HG03342 (cell line): ENCODE results near the gene LRRTM4.
A peak's percentile ranks its signal among the peaks of the same experiment; 100 is the strongest.

Experiments used
- ATAC-seq: cut with Tn5 transposase; IDR thresholded peaks from one replicate; pipeline ENCODE4 v1.9.1; 2021; ENCODE audit warnings: mild to moderate bottlenecking, moderate library complexity; ENCODE audit not compliant: unreplicated experiment

Gene LRRTM4

GRCh38 chr2:77007686-77008085 is 514.5 kb downstream of the LRRTM4 start:
- no peak for ATAC-seq

GRCh38 chr2:77005522-77005921 is 516.7 kb downstream of the LRRTM4 start:
- no peak for ATAC-seq

- ATAC-seq, result no peak
These were observed 520.3 kb downstream of the LRRTM4 start for GRCh38 chr2:77001895-77002294.

GRCh38 chr2:76998704-76999103 is 523.5 kb downstream of the LRRTM4 start:
- ATAC-seq, result no peak

GRCh38 chr2:76998152-76998551 is 524.0 kb downstream of the LRRTM4 start:
- no peak for ATAC-seq

GRCh38 chr2:76997296-76997695 is 524.9 kb downstream of the LRRTM4 start:
- ATAC-seq, result no peak

GRCh38 chr2:76985387-76986136 is 536.6 kb downstream of the LRRTM4 start:
- ATAC-seq, result no peak

- no peak for ATAC-seq
These were observed 537.8 kb downstream of the LRRTM4 start for GRCh38 chr2:76984359-76984758.

- no peak for ATAC-seq
These were observed 541.9 kb downstream of the LRRTM4 start for GRCh38 chr2:76980067-76980787.

GRCh38 chr2:76977846-76978727 is 544.1 kb downstream of the LRRTM4 start:
- no peak for ATAC-seq

GRCh38 chr2:76975752-76976151 is 546.4 kb downstream of the LRRTM4 start:
- no peak for ATAC-seq

- no peak for ATAC-seq
These were observed 548.6 kb downstream of the LRRTM4 start for GRCh38 chr2:76973610-76974009.

- ATAC-seq, result no peak
These were observed 556.4 kb downstream of the LRRTM4 start for GRCh38 chr2:76965772-76966171.

GRCh38 chr2:76958749-76959148 is 563.4 kb downstream of the LRRTM4 start:
- ATAC-seq, result no peak

- peak; percentile 94 for ATAC-seq
These were observed 568.3 kb downstream of the LRRTM4 start for GRCh38 chr2:76953733-76954347.

- no peak for ATAC-seq
These were observed 575.5 kb downstream of the LRRTM4 start for GRCh38 chr2:76946631-76947145.

- no peak for ATAC-seq
These were observed 581.6 kb downstream of the LRRTM4 start for GRCh38 chr2:76940559-76940958.

GRCh38 chr2:76938153-76938552 is 584.0 kb downstream of the LRRTM4 start:
- ATAC-seq, result no peak

GRCh38 chr2:76932550-76932949 is 589.6 kb downstream of the LRRTM4 start:
- no peak for ATAC-seq

- no peak for ATAC-seq
These were observed 592.0 kb downstream of the LRRTM4 start for GRCh38 chr2:76930056-76930744.
